ENCODE results near the gene CDK2AP2. TPM values are rescaled to one million over a fixed set of nuclear protein-coding genes. Genes with fewer than 3 reads are reported as not detected.
A peak's percentile ranks its signal among the peaks of the same experiment; 100 is the strongest.

Gene CDK2AP2
- total RNA-seq, 3 donors from 2014 or later (not counting 1 experiment from before 2014, with no cell fraction given), result 57.9 to 67.7 (median 65.5) TPM

DNA sequence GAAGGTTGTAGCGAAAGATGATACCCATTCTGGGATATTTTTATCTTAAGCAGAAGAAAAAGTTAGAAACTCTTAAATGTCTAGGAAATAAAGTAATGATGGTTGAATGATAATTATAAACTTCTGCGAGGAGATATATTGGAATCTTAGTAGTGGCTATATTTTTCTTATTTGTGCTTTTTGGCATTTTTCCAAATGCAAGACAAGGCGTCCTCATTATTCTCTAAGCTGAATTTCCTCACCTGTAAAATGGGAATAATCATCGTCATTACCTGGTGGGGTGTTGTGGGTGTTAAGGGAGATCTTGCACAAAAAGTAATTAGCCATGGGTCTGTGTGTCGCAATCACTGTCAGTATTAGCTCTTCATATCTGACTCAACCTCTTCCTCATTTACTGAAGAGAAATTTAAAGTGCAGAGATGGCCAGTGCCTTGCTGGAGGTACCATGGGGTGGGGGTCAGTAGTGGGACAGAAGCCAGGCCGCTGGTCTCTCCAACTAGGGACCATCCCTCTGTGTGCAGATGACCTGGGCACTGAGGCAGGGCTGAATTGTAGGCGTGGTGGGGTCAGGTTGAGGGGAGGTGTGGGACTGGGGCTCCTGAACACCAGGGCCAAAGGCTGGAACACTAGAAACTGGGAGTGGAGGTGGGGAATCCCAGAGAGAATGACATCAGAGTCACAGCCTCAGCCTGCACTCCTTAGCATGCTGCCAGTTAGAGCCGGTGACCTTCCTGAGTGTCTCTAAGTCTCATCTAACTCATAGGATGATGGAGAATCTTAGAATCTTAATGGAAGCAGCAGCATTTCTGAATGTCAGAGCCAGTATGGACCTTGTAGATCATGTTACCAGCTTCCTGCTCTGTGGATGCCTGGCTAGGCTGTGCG, 6.9 kb downstream of the CDK2AP2 start:
- ATAC-seq (no peak), DNase-seq (no peak)
- Histone ChIP-seq H3K27ac (ENCODE audit: low read length) (no peak overlapping the region), H3K4me1 (ENCODE audit: control insufficient read depth, insufficient read depth, low read length) (peaks cover 19% of the 10 kb centered on the region), H3K36me3 (ENCODE audit: control insufficient read depth, insufficient read depth, low read length) (peaks cover 55% of the 10 kb centered on the region), H3K9me3 (ENCODE audit: control insufficient read depth, insufficient read depth, low read length) (no peaks in the 10 kb centered on the region), H3K4me3 (ENCODE audit: low read length) (no peak overlapping the region), H3K27me3 (ENCODE audit: control insufficient read depth, insufficient read depth, low read length) (no peaks in the 10 kb centered on the region)
- Mint-ChIP-seq H3K36me3 (peaks cover 7% of the 10 kb centered on the region), H3K4me1 (peaks cover 22 to 37% of the 10 kb centered on the region in 2 donors), H3K4me3 (peak overlapping the region; percentile 55), H3K27me3 (ENCODE audit: low read depth in 2 of 2) (no peaks in the 10 kb centered on the region), H3K27ac (peak overlapping the region in 1 of 2 donors; percentile 52), H3K9me3 (no peaks in the 10 kb centered on the region)
- intact Hi-C loops (cut with micrococcal nuclease), result loop anchor here (10.0 kb wide), 1 partner anchor 114 kb away; no protein-coding TSS in a partner anchor
- WGBS (ENCODE audit: insufficient coverage), result 97% methylated on average over 8 of the region's 9 CpGs
- TF ChIP-seq, protein P1, sequence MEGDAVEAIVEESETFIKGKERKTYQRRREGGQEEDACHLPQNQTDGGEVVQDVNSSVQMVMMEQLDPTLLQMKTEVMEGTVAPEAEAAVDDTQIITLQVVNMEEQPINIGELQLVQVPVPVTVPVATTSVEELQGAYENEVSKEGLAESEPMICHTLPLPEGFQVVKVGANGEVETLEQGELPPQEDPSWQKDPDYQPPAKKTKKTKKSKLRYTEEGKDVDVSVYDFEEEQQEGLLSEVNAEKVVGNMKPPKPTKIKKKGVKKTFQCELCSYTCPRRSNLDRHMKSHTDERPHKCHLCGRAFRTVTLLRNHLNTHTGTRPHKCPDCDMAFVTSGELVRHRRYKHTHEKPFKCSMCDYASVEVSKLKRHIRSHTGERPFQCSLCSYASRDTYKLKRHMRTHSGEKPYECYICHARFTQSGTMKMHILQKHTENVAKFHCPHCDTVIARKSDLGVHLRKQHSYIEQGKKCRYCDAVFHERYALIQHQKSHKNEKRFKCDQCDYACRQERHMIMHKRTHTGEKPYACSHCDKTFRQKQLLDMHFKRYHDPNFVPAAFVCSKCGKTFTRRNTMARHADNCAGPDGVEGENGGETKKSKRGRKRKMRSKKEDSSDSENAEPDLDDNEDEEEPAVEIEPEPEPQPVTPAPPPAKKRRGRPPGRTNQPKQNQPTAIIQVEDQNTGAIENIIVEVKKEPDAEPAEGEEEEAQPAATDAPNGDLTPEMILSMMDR (IDR thresholded peaks at IDR 0.05), result no peak

DNA sequence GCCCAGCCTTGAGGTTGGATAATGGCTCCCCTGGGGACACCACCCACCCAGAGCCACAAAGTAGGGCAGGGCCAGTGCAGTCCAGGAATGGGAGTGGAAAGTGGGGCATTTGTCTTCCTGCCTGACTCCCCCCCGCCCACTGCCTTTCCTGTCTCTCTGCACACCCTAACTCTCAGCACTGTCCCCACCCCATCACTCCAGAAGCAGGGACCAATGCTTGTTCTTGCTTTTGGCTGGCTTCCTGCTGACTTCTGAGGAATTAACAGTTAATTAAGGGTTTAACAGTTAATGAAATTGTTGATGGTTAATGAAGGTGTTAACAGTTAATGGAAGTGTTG, 7.5 kb downstream of the CDK2AP2 start:
- peak overlapping the region; percentile 55 for H3K4me3 Mint-ChIP-seq
- no peak overlapping the region for H3K27ac ChIP-seq (ENCODE audit: low read length)
- no peak for ATAC-seq
- no peak for DNase-seq
- H3K27ac Mint-ChIP-seq, result peak overlapping the region in 1 of 2 donors; percentile 52
- TF ChIP-seq, protein P1 (IDR thresholded peaks at IDR 0.05), result no peak
- no peaks in the 10 kb centered on the region for H3K9me3 Mint-ChIP-seq
- H3K4me1 ChIP-seq (ENCODE audit: control insufficient read depth, insufficient read depth, low read length), result peaks cover 12% of the 10 kb centered on the region
- H3K9me3 ChIP-seq (ENCODE audit: control insufficient read depth, insufficient read depth, low read length), result no peaks in the 10 kb centered on the region
- H3K27me3 ChIP-seq (ENCODE audit: control insufficient read depth, insufficient read depth, low read length), result no peaks in the 10 kb centered on the region
- H3K36me3 ChIP-seq (ENCODE audit: control insufficient read depth, insufficient read depth, low read length), result peaks cover 61% of the 10 kb centered on the region
- H3K27me3 Mint-ChIP-seq (ENCODE audit: low read depth in 2 of 2), result no peaks in the 10 kb centered on the region
- peaks cover 7% of the 10 kb centered on the region for H3K36me3 Mint-ChIP-seq
- intact Hi-C loops (cut with micrococcal nuclease), result loop anchor here (10.0 kb wide), 1 partner anchor 114 kb away; no protein-coding TSS in a partner anchor
- no peak overlapping the region for H3K4me3 ChIP-seq (ENCODE audit: low read length)
- H3K4me1 Mint-ChIP-seq, result peaks cover 16 to 30% of the 10 kb centered on the region in 2 donors
- WGBS (ENCODE audit: insufficient coverage), result 71% methylated on average over 1 of the region's 1 CpG

DNA sequence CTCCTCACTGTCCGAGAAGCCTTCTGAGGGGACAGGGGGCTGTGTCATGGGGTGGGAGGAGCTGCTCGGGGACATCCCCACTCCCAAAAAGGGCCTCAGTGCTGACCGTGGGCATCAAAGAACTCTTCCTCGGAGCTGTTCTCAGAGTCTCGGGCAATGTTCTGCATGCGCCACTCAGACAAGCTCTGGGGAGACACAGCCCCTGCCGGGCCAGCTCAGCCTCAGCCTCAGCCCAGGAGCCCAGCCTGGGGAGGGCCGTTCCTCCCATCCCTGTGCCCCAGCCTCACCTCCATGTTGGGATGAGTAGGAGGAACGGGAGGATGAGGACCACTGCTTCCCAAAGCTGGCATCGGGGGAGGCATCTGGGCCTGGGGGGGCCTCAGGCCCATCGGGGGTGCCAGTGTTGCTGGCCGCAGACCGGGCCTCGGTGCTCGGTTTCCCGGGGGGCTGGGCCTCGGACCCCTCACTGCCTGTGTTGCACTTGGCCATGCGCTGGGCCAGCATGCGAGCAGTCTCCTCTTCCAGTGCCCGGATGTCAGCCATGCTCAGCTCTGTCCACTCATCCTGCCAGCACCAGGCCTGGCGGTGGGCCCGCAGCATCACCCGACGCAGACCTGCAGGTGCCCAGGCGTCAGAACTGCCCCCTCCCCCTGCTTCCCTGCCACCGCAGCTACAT, 8.0 kb downstream of the CDK2AP2 start:
- H3K36me3 ChIP-seq (ENCODE audit: control insufficient read depth, insufficient read depth, low read length), result peaks cover 66% of the 10 kb centered on the region
- H3K4me1 Mint-ChIP-seq, result peaks cover 15 to 28% of the 10 kb centered on the region in 2 donors
- no peak overlapping the region for H3K4me3 Mint-ChIP-seq
- H3K9me3 ChIP-seq (ENCODE audit: control insufficient read depth, insufficient read depth, low read length), result no peaks in the 10 kb centered on the region
- ATAC-seq (no peak), DNase-seq (no peak)
- H3K27me3 Mint-ChIP-seq (ENCODE audit: low read depth in 2 of 2), result no peaks in the 10 kb centered on the region
- no peaks in the 10 kb centered on the region for H3K27me3 ChIP-seq (ENCODE audit: control insufficient read depth, insufficient read depth, low read length)
- no peaks in the 10 kb centered on the region for H3K9me3 Mint-ChIP-seq
- H3K4me1 ChIP-seq (ENCODE audit: control insufficient read depth, insufficient read depth, low read length), result peaks cover 10% of the 10 kb centered on the region
- H3K36me3 Mint-ChIP-seq, result peaks cover 7% of the 10 kb centered on the region
- no peak overlapping the region for H3K27ac ChIP-seq (ENCODE audit: low read length)
- intact Hi-C loops (cut with micrococcal nuclease), result loop anchor here (10.0 kb wide), 1 partner anchor 115 kb away; no protein-coding TSS in a partner anchor
- WGBS (ENCODE audit: insufficient coverage), result 95% methylated on average over 26 of the region's 26 CpGs
- H3K27ac Mint-ChIP-seq, result peak overlapping the region in 1 of 2 donors; percentile 27
- no peak overlapping the region for H3K4me3 ChIP-seq (ENCODE audit: low read length)
- TF ChIP-seq, protein P1 (IDR thresholded peaks at IDR 0.05), result no peak

Data from natural killer cell (primary cell).